K562 (cell line): Measurements from ENCODE around the gene ANKS1A. TPM values are rescaled to one million over a fixed set of nuclear protein-coding genes. Genes with fewer than 3 reads are reported as not detected.

Source experiments
- ATAC-seq: fragments of 200-7000 bp; cut with Tn5 transposase; 3 replicates; pipeline ENCODE4 v1.9.1; 2020; ENCODE audit warnings: moderate library complexity
- BruUV-seq: library from RNA; stranded (reverse); fragments of 400-500 nt; replicated peaks from 2 replicates; lab custom pipeline; 2021; lab: Mats Ljungman, UMichigan
- CTCF ChIA-PET: fragments of 300-600 bp; formaldehyde crosslinking; extraction: SDS; loops from one replicate; lab custom pipeline; 2021; ENCODE audit warnings: low intra/inter-chr PET ratio; lab: Yijun Ruan, JAX
- POLR2A ChIA-PET: fragments of 300-600, 350-650 bp; sonication (Branson Sonifier 250); formaldehyde crosslinking; extraction: SDS; loops from one replicate; lab custom pipeline; 2021; ENCODE audit warnings: antibody characterized with exemption, inconsistent platforms; lab: Yijun Ruan, JAX
- DNase-seq, 4 experiments: peaks; one replicate each; pipeline versions ENCODE4 v3.0.0 to v3.0.0-alpha.2; 2011 to 2018; ENCODE audit warnings: low spot score in 3 of 4, mixed read lengths in 3 of 4; ENCODE audit errors: extremely low read depth in 1 of 4
- FAIRE-seq: peaks from 2 replicates; lab custom pipeline; 2011; peaks lifted over from hg19 to GRCh38; lab: Jason Lieb, UNC
- H2AFZ ChIP-seq: 2 replicates; pipeline ENCODE4 v1.6.0; 2011; ENCODE audit warnings: low read depth, low read length, control low read depth, inconsistent platforms
- H3K27ac ChIP-seq: fragments of 200-600 bp; 3 replicates; pipeline ENCODE4 v1.8.0; 2011; ENCODE audit warnings: low read depth, mild to moderate bottlenecking, control low read depth, inconsistent platforms, low read length, moderate library complexity, mixed read lengths; ENCODE audit errors: extremely low read depth
- H3K27me3 ChIP-seq, 2 experiments: fragments of 300-600 bp in 1 of 2; 2 replicates in 1 of 2; 3 replicates in 1 of 2; pipeline versions ENCODE4 v1.6.0 to v1.8.0; 2011; ENCODE audit warnings: inconsistent platforms in 2 of 2, low read length in 2 of 2, mild to moderate bottlenecking in 1 of 2, mixed read lengths in 1 of 2, moderate library complexity in 1 of 2; ENCODE audit not compliant: control insufficient read depth in 2 of 2, insufficient read depth in 2 of 2
- H3K36me3 ChIP-seq: fragments of 300-600 bp; 3 replicates; pipeline ENCODE4 v1.8.0; 2011; ENCODE audit warnings: mild to moderate bottlenecking, low read length, inconsistent platforms; ENCODE audit not compliant: control insufficient read depth, insufficient read depth
- H3K4me1 ChIP-seq, 2 experiments: fragments of 200-600 bp in 1 of 2; replicated peaks in 1 of 2; 2 replicates in 1 of 2; 3 replicates in 1 of 2; pipeline versions ENCODE4 v1.5.1 to v1.8.0; 2011; ENCODE audit warnings: inconsistent platforms in 2 of 2, low read length in 2 of 2, mild to moderate bottlenecking in 1 of 2, mixed read lengths in 1 of 2, moderate library complexity in 1 of 2; ENCODE audit not compliant: control insufficient read depth in 2 of 2, insufficient read depth in 2 of 2
- H3K4me2 ChIP-seq: 2 replicates; pipeline ENCODE4 v1.6.1; 2011; ENCODE audit warnings: low read length, control low read depth, inconsistent platforms, mixed read lengths; ENCODE audit not compliant: insufficient read depth
- H3K4me3 ChIP-seq: fragments of 200-600 bp; sonication (generic), shearing (Covaris generic); 2 replicates; pipeline ENCODE4 v1.5.1; 2016; ENCODE audit warnings: control low read depth, inconsistent platforms
- H3K79me2 ChIP-seq: fragments of 200-600 bp; 3 replicates; pipeline ENCODE4 v1.8.0; 2011; ENCODE audit warnings: low read length, inconsistent platforms; ENCODE audit not compliant: control insufficient read depth, insufficient read depth
- H3K9ac ChIP-seq, 2 experiments: 2 replicates each; pipeline versions ENCODE4 v1.6.0 to v1.6.1; 2011; ENCODE audit warnings: low read depth in 2 of 2, low read length in 2 of 2, control low read depth in 1 of 2, inconsistent platforms in 1 of 2, mild to moderate bottlenecking in 1 of 2, mixed read lengths in 1 of 2; ENCODE audit not compliant: insufficient read depth in 1 of 2
- H3K9me1 ChIP-seq: one replicate; pipeline ENCODE4 v1.6.0; 2011; ENCODE audit warnings: inconsistent platforms, mild to moderate bottlenecking, low read length, moderate library complexity; ENCODE audit not compliant: control insufficient read depth, insufficient read depth
- H3K9me3 ChIP-seq: replicated peaks from 2 replicates; pipeline ENCODE4 v1.5.1; 2011; ENCODE audit warnings: low read depth, low read length, inconsistent platforms; ENCODE audit not compliant: control insufficient read depth, insufficient read depth
- H4K20me1 ChIP-seq: replicated peaks from 2 replicates; pipeline ENCODE4 v1.6.1; 2011; ENCODE audit warnings: low read length, inconsistent platforms, mixed read lengths; ENCODE audit not compliant: control insufficient read depth, insufficient read depth
- BHLHE40 ChIP-seq: IDR thresholded peaks from 2 replicates; pipeline ENCODE4 v1.6.1; 2011; ENCODE audit warnings: low read length, improper control_type of control experiment
- ESRRB ChIP-seq: fragments of 250-450 bp; sonication (Bioruptor Pico); IDR thresholded peaks from 2 replicates; pipeline ENCODE4 v1.5.0; 2020; ENCODE audit warnings: mild to moderate bottlenecking, moderate library complexity, borderline replicate concordance
- EWSR1 ChIP-seq: fragments of 450-650 bp; IDR thresholded peaks from 2 replicates; pipeline ENCODE4 v1.6.1; 2018; ENCODE audit warnings: borderline replicate concordance, mild to moderate bottlenecking, low read depth, moderate library complexity; ENCODE audit not compliant: partially characterized antibody
- HDAC8 ChIP-seq: fragments of 450-650 bp; IDR thresholded peaks from 2 replicates; pipeline ENCODE4 v1.6.1; 2016; ENCODE audit warnings: mild to moderate bottlenecking, missing genetic modification characterization, moderate library complexity, missing compliant biosample characterization
- JUNB ChIP-seq: fragments of 450-650 bp; formaldehyde crosslinking; conservative IDR thresholded peaks from 2 replicates; pipeline ENCODE4 v1.4.0; 2020; ENCODE audit warnings: mild to moderate bottlenecking
- MAFK ChIP-seq: IDR thresholded peaks from 2 replicates; pipeline ENCODE4 v1.6.1; 2011; ENCODE audit warnings: low read length, improper control_type of control experiment
- MEF2A ChIP-seq: IDR thresholded peaks from 2 replicates; pipeline ENCODE4 v1.6.1; 2011; ENCODE audit warnings: low read depth, mild to moderate bottlenecking, low read length, moderate library complexity; ENCODE audit not compliant: control insufficient read depth
- RFX7 ChIP-seq: fragments of 250-450 bp; sonication (Bioruptor Pico); IDR thresholded peaks from 2 replicates; pipeline ENCODE4 v1.5.1; 2021; ENCODE audit warnings: mild to moderate bottlenecking
- SIRT6 ChIP-seq: IDR thresholded peaks from one replicate; pipeline ENCODE4 v1.6.1; 2012; ENCODE audit warnings: low read depth, mild to moderate bottlenecking, control low read depth, inconsistent platforms, low read length, moderate library complexity
- SMAD2 ChIP-seq: fragments of 150-350 bp; IDR thresholded peaks from 2 replicates; pipeline ENCODE4 v1.6.1; 2014; ENCODE audit warnings: low read depth, mild to moderate bottlenecking, low read length
- U2AF1 ChIP-seq: fragments of 200-400 bp; formaldehyde crosslinking; optimal IDR thresholded peaks from 2 replicates; pipeline ENCODE3; 2017; ENCODE audit warnings: mild to moderate bottlenecking, low read depth, low read length, moderate library complexity
- ZNF174 ChIP-seq: fragments of 250-450 bp; sonication (Bioruptor Pico); IDR thresholded peaks from 2 replicates; pipeline ENCODE4 v1.4.0; 2020; ENCODE audit warnings: mild to moderate bottlenecking
- ZNF3 ChIP-seq: fragments of 250-450 bp; sonication (Bioruptor Pico); IDR thresholded peaks from 2 replicates; pipeline ENCODE4 v1.5.0; 2021; ENCODE audit warnings: mild to moderate bottlenecking, moderate library complexity
- ZNF644 ChIP-seq: fragments of 200-800 bp; sonication (Bioruptor generic); IDR thresholded peaks from 2 replicates; pipeline ENCODE4 v1.6.1; 2016; ENCODE audit warnings: low read depth, missing genetic modification characterization, missing compliant biosample characterization
- WGBS: fragments of 100-300 bp; shearing (Covaris generic); methylation state at CpG from one replicate; pipeline ENCODE4 v1.1.6; 2016; ENCODE audit warnings: low coverage, mixed read lengths; ENCODE audit not compliant: insufficient coverage; ENCODE audit errors: missing lambda C conversion rate; 5-methylcytosine and 5-hydroxymethylcytosine counted together
- in situ Hi-C: fragments of 300-500 bp; cut with MboI; formaldehyde crosslinking; loops from 4 replicates; pipeline ENCODE4 v1.15.0; 2018; ENCODE audit warnings: inconsistent platforms, mixed read lengths
- intact Hi-C: fragments of 100-400 bp; cut with micrococcal nuclease; formaldehyde crosslinking; loops from 2 replicates; pipeline ENCODE4 v1.14.2; 2022
- polyA plus RNA-seq, 8 experiments: library from polyadenylated mRNA; depleted of rRNA in 4 of 8; stranded (reverse) in 5 of 8; unstranded in 3 of 8; fragments of >200 nt; fragmentation: Nextera tagmentation in 2 of 8; fragmentation: Illumina TruSeq in 1 of 8; extraction: Ambion mirVana in 2 of 8; extraction: Trizol in 1 of 8; gene quantifications; 2 replicates each; pipeline versions ENCODE4 v1.2.1 to v1.2.3, GENCODE V29; 2011 to 2014; ENCODE audit warnings: inconsistent platforms in 1 of 8, missing spikeins in 1 of 8
- total RNA-seq, 7 experiments: library from RNA; depleted of rRNA in 6 of 7; stranded (reverse); fragments of >200 nt in 6 of 7; fragmentation: Illumina TruSeq in 2 of 7; extraction: Trizol in 2 of 7; gene quantifications; 2 replicates each; pipeline versions ENCODE4 v1.2.1 to v1.2.3, GENCODE V29; 2011 to 2021; ENCODE audit warnings: low replicate concordance in 1 of 7
- TF ChIP-seq, protein P1 (sequence below), 2 experiments: fragments of 450-650 bp in 1 of 2; IDR thresholded peaks; 2 replicates each; pipeline ENCODE4 v1.6.1; 2011 to 2017; ENCODE audit warnings: low read depth in 2 of 2, antibody characterized with exemption in 1 of 2, borderline replicate concordance in 1 of 2, low read length in 1 of 2, mild to moderate bottlenecking in 1 of 2, mixed read lengths in 1 of 2; ENCODE audit not compliant: control insufficient read depth in 1 of 2
- TF ChIP-seq, protein P2 (sequence below), 2 experiments: fragments of 450-650 bp; IDR thresholded peaks; 2 replicates each; pipeline ENCODE4 v1.6.1; 2016

Gene ANKS1A
- total and polyA plus RNA-seq, 9 of the 15 experiments (the other 6 are each of a cell fraction or from before 2014, with no cell fraction given): 1.1 to 13.8 (median 5.3) TPM

DNA sequence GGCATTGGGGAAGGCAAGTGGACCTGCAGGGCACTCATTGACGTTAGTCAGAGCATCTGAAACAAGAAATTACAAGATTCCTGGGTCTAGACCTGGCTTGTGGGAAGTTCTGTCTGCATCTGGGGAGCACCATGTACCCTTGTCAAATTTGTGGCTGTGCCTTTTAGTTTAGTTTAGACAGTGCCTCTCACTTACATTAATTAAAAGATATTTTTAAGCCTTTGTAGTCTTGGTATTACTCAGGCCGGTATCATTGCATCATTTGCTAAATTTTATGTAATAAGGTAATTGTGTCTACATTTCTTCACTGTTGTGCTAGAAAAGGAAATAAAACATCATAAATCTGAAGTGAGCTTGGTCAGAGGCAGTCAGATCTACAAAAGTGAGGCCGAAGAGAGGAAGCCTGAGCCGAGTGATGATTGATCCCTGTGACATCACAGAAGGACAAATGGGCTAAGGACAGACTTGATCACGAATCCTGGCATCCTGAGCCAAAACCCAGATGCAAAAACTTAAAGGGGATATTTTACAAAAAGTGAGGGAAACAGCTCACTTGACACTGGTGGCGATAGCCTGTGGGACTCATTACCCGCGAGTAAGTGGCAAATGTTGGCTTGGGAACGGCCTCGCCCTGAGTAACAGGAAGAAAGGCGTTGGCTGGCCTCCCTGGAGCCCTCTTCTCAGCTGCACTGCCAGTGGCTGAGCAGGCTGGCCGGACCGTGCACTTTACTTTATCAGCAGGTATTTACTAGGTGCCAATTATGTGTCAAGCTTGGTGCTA, 145.5 kb downstream of the ANKS1A start (continued):
- TF ChIP-seq, protein P1, sequence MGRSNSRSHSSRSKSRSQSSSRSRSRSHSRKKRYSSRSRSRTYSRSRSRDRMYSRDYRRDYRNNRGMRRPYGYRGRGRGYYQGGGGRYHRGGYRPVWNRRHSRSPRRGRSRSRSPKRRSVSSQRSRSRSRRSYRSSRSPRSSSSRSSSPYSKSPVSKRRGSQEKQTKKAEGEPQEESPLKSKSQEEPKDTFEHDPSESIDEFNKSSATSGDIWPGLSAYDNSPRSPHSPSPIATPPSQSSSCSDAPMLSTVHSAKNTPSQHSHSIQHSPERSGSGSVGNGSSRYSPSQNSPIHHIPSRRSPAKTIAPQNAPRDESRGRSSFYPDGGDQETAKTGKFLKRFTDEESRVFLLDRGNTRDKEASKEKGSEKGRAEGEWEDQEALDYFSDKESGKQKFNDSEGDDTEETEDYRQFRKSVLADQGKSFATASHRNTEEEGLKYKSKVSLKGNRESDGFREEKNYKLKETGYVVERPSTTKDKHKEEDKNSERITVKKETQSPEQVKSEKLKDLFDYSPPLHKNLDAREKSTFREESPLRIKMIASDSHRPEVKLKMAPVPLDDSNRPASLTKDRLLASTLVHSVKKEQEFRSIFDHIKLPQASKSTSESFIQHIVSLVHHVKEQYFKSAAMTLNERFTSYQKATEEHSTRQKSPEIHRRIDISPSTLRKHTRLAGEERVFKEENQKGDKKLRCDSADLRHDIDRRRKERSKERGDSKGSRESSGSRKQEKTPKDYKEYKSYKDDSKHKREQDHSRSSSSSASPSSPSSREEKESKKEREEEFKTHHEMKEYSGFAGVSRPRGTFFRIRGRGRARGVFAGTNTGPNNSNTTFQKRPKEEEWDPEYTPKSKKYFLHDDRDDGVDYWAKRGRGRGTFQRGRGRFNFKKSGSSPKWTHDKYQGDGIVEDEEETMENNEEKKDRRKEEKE (IDR thresholded peaks at IDR 0.05; ENCODE audit: borderline replicate concordance in 1 of 2, control insufficient read depth in 1 of 2, low read depth in 2 of 2, low read length in 1 of 2): no peak

DNA sequence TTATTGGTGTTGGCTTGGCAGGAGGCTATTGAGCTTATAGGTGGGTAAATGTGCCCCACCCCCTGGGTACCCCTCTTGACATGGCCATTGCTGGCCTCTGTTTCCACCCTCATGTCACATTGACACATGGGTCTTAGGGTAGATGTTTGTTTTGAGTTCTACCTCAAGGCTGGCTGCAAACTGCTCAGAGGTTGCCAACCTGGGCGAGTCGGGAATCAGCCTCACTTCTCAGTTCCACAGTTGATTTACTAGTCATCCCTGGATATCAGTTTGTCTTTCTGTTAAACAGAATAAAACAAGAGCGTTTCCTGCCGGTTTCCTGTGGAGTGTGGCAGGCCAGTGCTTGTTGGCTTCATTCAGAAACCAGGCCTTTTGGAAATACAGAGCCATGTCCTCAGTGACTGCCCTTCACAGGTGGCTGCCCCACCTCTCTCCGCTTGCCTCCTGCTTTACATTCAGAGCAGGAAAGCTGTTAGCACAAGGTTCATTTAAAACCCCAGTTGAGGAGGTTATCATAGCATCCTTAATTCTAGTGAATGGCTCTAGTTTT, 146.5 kb downstream of the ANKS1A start:
- in situ Hi-C loops: no loop called here
- Histone ChIP-seq H3K4me3 (no peak overlapping the region), H3K27ac (no peak overlapping the region), H4K20me1 (no peaks in the 10 kb centered on the region), H3K79me2 (no peaks in the 10 kb centered on the region), H2AFZ (no peak overlapping the region), H3K4me1 (no peaks in the 10 kb centered on the region), H3K36me3 (no peaks in the 10 kb centered on the region), H3K9me1 (no peaks in the 10 kb centered on the region), H3K4me2 (no peak overlapping the region), H3K27me3 (no peaks in the 10 kb centered on the region), H3K9ac (no peak overlapping the region), H3K9me3 (no peaks in the 10 kb centered on the region)
- 42% methylated on average over 5 of the region's 5 CpGs for WGBS
- intact Hi-C loops: no loop called here
- ChIA-PET POLR2A (interaction anchor here (0.6 to 1.6 kb wide), 3 partner anchors 10 to 51 kb away, joined by 3 to 5 read pairs (median 4); no protein-coding TSS in a partner anchor), CTCF (no interaction called here)
- no TSS peak for BruUV-seq
- DNase-seq (no peak), FAIRE-seq (no peak), ATAC-seq (no peak)
- no peak for TF ChIP-seq ZNF644 (tag)
- no peak for TF ChIP-seq ZNF174 (CRISPR knock-in tag)
- TF ChIP-seq ZNF3: no peak
- no peak for TF ChIP-seq BHLHE40
- TF ChIP-seq ESRRB (CRISPR knock-in tag): no peak
- no peak for TF ChIP-seq MEF2A
- no peak for TF ChIP-seq HDAC8
- no peak for TF ChIP-seq MAFK
- TF ChIP-seq SIRT6: no peak
- no peak for TF ChIP-seq U2AF1
- TF ChIP-seq RFX7 (CRISPR knock-in tag): no peak
- TF ChIP-seq, protein P2, sequence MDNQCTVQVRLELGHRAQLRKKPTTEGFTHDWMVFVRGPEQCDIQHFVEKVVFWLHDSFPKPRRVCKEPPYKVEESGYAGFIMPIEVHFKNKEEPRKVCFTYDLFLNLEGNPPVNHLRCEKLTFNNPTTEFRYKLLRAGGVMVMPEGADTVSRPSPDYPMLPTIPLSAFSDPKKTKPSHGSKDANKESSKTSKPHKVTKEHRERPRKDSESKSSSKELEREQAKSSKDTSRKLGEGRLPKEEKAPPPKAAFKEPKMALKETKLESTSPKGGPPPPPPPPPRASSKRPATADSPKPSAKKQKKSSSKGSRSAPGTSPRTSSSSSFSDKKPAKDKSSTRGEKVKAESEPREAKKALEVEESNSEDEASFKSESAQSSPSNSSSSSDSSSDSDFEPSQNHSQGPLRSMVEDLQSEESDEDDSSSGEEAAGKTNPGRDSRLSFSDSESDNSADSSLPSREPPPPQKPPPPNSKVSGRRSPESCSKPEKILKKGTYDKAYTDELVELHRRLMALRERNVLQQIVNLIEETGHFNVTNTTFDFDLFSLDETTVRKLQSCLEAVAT (IDR thresholded peaks at IDR 0.05): no peak
- TF ChIP-seq SMAD2: no peak
- no peak for TF ChIP-seq JUNB (CRISPR knock-in tag)
- TF ChIP-seq EWSR1: no peak
